ENCODE results near the gene FER.

DNA sequence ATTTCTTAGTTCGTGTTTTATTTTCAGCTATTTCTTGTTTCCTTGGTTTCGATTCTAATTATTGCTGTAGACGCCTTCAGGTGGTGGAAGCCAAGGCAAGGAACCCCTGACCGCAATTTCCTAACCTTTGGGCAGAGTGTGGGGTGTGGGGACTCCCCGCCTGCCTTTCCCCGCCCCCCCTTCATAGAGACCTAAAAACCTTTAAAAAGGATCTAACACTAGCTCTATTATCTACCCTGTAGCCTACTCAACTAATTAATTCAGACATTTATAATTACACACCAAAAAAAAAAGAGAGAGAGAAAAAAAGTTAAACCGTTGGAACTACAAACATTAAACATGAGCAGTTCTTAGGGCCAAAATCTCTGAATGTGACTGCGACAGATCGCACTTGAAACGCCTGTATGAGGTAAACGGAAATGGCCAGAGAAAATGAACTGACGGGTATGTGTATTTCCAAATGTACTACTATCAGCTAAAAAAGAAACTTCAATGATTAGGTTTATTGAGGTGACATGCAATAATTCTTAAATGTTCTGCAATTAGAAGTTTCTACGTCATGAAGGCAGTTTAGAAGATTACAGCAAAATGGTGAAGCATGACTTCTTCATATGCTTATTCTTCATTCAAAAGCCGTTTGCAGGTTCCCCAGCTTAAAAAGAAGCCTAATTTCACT is 19.0 kb upstream of the FER start:
- TF ChIP-seq CTCF (IDR thresholded peaks at IDR 0.05; ENCODE audit: low read length): no peak
- no peak for TF ChIP-seq EZH2 (IDR thresholded peaks at IDR 0.05; ENCODE audit: borderline replicate concordance, low read length)
